ELF-1 (cell line): ENCODE data around the gene UTP25.
"Not testable (repeated sequence)": the region's sequence is repeated elsewhere in the genome, so short reads cannot be mapped to it uniquely, and the experiment has no call there.

Source experiments
- DNase-seq: peaks from one replicate; pipeline ENCODE4 v3.0.0-alpha.2; 2016; ENCODE audit warnings: low read depth, low spot score

The UTP25 gene

GRCh38 chr1:209827384-209828262, at the start of gene UTP25:
UTP25 (plus strand) TSS chr1:209827972; CDS start chr1:209828064, 92 bp downstream.
- DNase-seq, result peak; percentile 96

- DNase-seq, result no peak
These were observed 49.7 kb upstream of the UTP25 start for GRCh38 chr1:209778102-209778501.

- peak; percentile 58 for DNase-seq
These were observed 47.5 kb upstream of the UTP25 start for GRCh38 chr1:209780268-209780667.

- no peak for DNase-seq
These were observed 44.4 kb upstream of the UTP25 start for GRCh38 chr1:209783386-209783785.

- peak; percentile 99 for DNase-seq
These were observed 43.3 kb upstream of the UTP25 start, which contains the start of gene C1orf74 for GRCh38 chr1:209784265-209785169. C1orf74 (minus strand) TSS chr1:209784559; CDS start chr1:209783634, 925 bp downstream.

GRCh38 chr1:209785592-209785991, 42.2 kb upstream of the UTP25 start:
- DNase-seq, result no peak

- DNase-seq, result no peak
These were observed 41.6 kb upstream of the UTP25 start for GRCh38 chr1:209786146-209786545.

- DNase-seq, result no peak
These were observed 40.2 kb upstream of the UTP25 start for GRCh38 chr1:209787551-209787950.

GRCh38 chr1:209789245-209789644, 38.5 kb upstream of the UTP25 start:
- no peak for DNase-seq

- DNase-seq, result no peak
These were observed 37.2 kb upstream of the UTP25 start for GRCh38 chr1:209790286-209791193.

- DNase-seq, result no peak
These were observed 35.9 kb upstream of the UTP25 start for GRCh38 chr1:209791920-209792319.

GRCh38 chr1:209793711-209794110, 34.1 kb upstream of the UTP25 start:
- DNase-seq, result not testable (repeated sequence)

GRCh38 chr1:209797978-209798639, 29.7 kb upstream of the UTP25 start:
- peak; percentile 23 for DNase-seq

GRCh38 chr1:209800984-209801834, 26.6 kb upstream of the UTP25 start:
- DNase-seq, result no peak

GRCh38 chr1:209802117-209802779, 25.5 kb upstream of the UTP25 start:
- no peak for DNase-seq

- DNase-seq, result no peak
These were observed 25.0 kb upstream of the UTP25 start for GRCh38 chr1:209802780-209803152.

- DNase-seq, result no peak
These were observed 24.2 kb upstream of the UTP25 start for GRCh38 chr1:209803568-209803967.

GRCh38 chr1:209805341-209805781, 22.4 kb upstream of the UTP25 start:
- DNase-seq, result no peak
